ENCODE measurements around the gene DNAJB8.

DNAJB8 gene

GRCh38 chr3:128466840-128467541, at the start of gene DNAJB8:
Gene DNAJB8, minus strand, starts transcription at chr3:128466890. Its CDS starts 3,645 bp downstream, at chr3:128463245.
- peak; percentile 42 to 43 for DNase-seq (ENCODE audit: low read depth in 2 of 2)

GRCh38 chr3:128515967-128516366, 49.3 kb upstream of the DNAJB8 start:
- no peak for DNase-seq (ENCODE audit: low read depth in 2 of 2)

GRCh38 chr3:128508852-128509251, 42.2 kb upstream of the DNAJB8 start:
- no peak for DNase-seq (ENCODE audit: low read depth in 2 of 2)

- DNase-seq (ENCODE audit: low read depth in 2 of 2), result no peak
These were observed 40.1 kb upstream of the DNAJB8 start for GRCh38 chr3:128506754-128507153.

- no peak for DNase-seq (ENCODE audit: low read depth in 2 of 2)
These were observed 39.1 kb upstream of the DNAJB8 start for GRCh38 chr3:128505771-128506170.

- no peak for DNase-seq (ENCODE audit: low read depth in 2 of 2)
These were observed 38.5 kb upstream of the DNAJB8 start for GRCh38 chr3:128504963-128505730.

GRCh38 chr3:128504533-128504915, 37.8 kb upstream of the DNAJB8 start:
- DNase-seq (ENCODE audit: low read depth in 2 of 2), result no peak

GRCh38 chr3:128503751-128504532, 37.3 kb upstream of the DNAJB8 start:
- DNase-seq (ENCODE audit: low read depth in 2 of 2), result no peak

GRCh38 chr3:128503164-128503651, 36.5 kb upstream of the DNAJB8 start:
- no peak for DNase-seq (ENCODE audit: low read depth in 2 of 2)

GRCh38 chr3:128502712-128503111, 36.0 kb upstream of the DNAJB8 start:
- no peak for DNase-seq (ENCODE audit: low read depth in 2 of 2)

GRCh38 chr3:128501431-128501830, 34.7 kb upstream of the DNAJB8 start:
- no peak for DNase-seq (ENCODE audit: low read depth in 2 of 2)

GRCh38 chr3:128500556-128500955, 33.9 kb upstream of the DNAJB8 start:
- no peak for DNase-seq (ENCODE audit: low read depth in 2 of 2)

- no peak for DNase-seq (ENCODE audit: low read depth in 2 of 2)
These were observed 33.1 kb upstream of the DNAJB8 start for GRCh38 chr3:128499724-128500275.

- DNase-seq (ENCODE audit: low read depth in 2 of 2), result no peak
These were observed 32.3 kb upstream of the DNAJB8 start for GRCh38 chr3:128498901-128499530.

GRCh38 chr3:128498127-128498626, 31.5 kb upstream of the DNAJB8 start:
- DNase-seq (ENCODE audit: low read depth in 2 of 2), result no peak

- DNase-seq (ENCODE audit: low read depth in 2 of 2), result peak; percentile 24 to 56
These were observed 30.8 kb upstream of the DNAJB8 start for GRCh38 chr3:128497305-128498126.

GRCh38 chr3:128496602-128497304, 30.1 kb upstream of the DNAJB8 start:
- DNase-seq (ENCODE audit: low read depth in 2 of 2), result no peak

- DNase-seq (ENCODE audit: low read depth in 2 of 2), result no peak
These were observed 29.4 kb upstream of the DNAJB8 start for GRCh38 chr3:128496019-128496601.

- no peak for DNase-seq (ENCODE audit: low read depth in 2 of 2)
These were observed 28.8 kb upstream of the DNAJB8 start for GRCh38 chr3:128495435-128495970.

Data from stimulated activated CD8-positive, alpha-beta memory T cell treated with anti-CD3 and anti-CD28 coated beads, Interleukin-7, amount 100 ng/mL, for 4 hours (primary cell).